ENCODE results near the gene SLC24A1. TPM values are rescaled to one million over a fixed set of nuclear protein-coding genes. Genes with fewer than 3 reads are reported as not detected.

SLC24A1 gene
- total and polyA plus RNA-seq, 2 of the 13 experiments (the other 11 are each of a cell fraction or from before 2014, with no cell fraction given) = 5.9 to 8.3 TPM

GRCh38 chr15:65578904-65579728 is 42.6 kb upstream of the SLC24A1 start:
- ChIA-PET CTCF (ENCODE audit: low intra/inter-chr PET ratio, low total read pairs) (no interaction called here), POLR2A (interaction anchor here (1.2 kb wide), 1 partner anchor 394 kb away, joined by 5 read pairs; the partner anchor contains the start of gene CLPX)
- Histone ChIP-seq H3K36me3 (replicated peaks in 1 of 2; ENCODE audit: control insufficient read depth in 1 of 2, insufficient read depth in 2 of 2, low read length in 2 of 2) (peaks cover 9 to 64% of the 10 kb centered on the region in 2 experiments), H3K27me3 (ENCODE audit: control insufficient read depth in 1 of 2, insufficient read depth in 2 of 2, low read length in 2 of 2) (no peaks in the 10 kb centered on the region), H3K27ac (ENCODE audit: extremely low read length, insufficient read depth, low read length) (no peak overlapping the region), H2AFZ (ENCODE audit: low read length) (no peak overlapping the region), H3K4me2 (ENCODE audit: low read depth, low read length) (no peak overlapping the region), H3K9me3 (ENCODE audit: low read length) (no peaks in the 10 kb centered on the region), H3K4me3 (replicated peaks in 1 of 3; ENCODE audit: insufficient read depth in 1 of 3, low read depth in 2 of 3, low read length in 3 of 3) (no peak overlapping the region), H3K79me2 (ENCODE audit: insufficient read depth, low read length) (no peaks in the 10 kb centered on the region), H3K4me1 (ENCODE audit: insufficient read depth, low read length) (peaks cover 18% of the 10 kb centered on the region), H3K9ac (ENCODE audit: insufficient read depth, low read depth, low read length) (no peak overlapping the region), H4K20me1 (ENCODE audit: insufficient read depth, low read length) (no peaks in the 10 kb centered on the region)
- BruUV-seq (replicated peaks) = no TSS peak
- WGBS (ENCODE audit: low lambda C conversion rate) = 95% methylated on average over 8 of the region's 8 CpGs
- peak; percentile 27 for ATAC-seq
- no peak for FAIRE-seq
- in situ Hi-C loops (cut with HindIII; ENCODE audit: extremely low pct_ligation_motif_present, low pct_unique_long_range_greater_than_20kb) = no loop called here
- intact Hi-C loops (cut with micrococcal nuclease; ENCODE audit: unreplicated experiment) = no loop called here
- no peak for TF ChIP-seq ZNF615 (CRISPR knock-in tag; IDR thresholded peaks at IDR 0.05; ENCODE audit: borderline replicate concordance)
- no peak for TF ChIP-seq AHR (CRISPR knock-in tag; IDR thresholded peaks at IDR 0.05)
- TF ChIP-seq AGO2 (optimal IDR thresholded peaks at IDR 0.05; ENCODE audit: low read depth, low read length) = peak; percentile 32
- TF ChIP-seq ZNF598 (CRISPR knock-in tag; IDR thresholded peaks at IDR 0.05; ENCODE audit: borderline replicate concordance) = no peak
- TF ChIP-seq MAZ (IDR thresholded peaks at IDR 0.05; ENCODE audit: borderline replicate concordance, low read depth, low read length) = no peak
- TF ChIP-seq MAZ (CRISPR knock-in tag; IDR thresholded peaks at IDR 0.05; ENCODE audit: low read depth) = no peak
- no peak for TF ChIP-seq FOXK1 (CRISPR knock-in tag; IDR thresholded peaks at IDR 0.05; ENCODE audit: borderline replicate concordance, low read depth)
- peak; percentile 89; the same call in 1 of the 2 replicates for TF ChIP-seq ZNF329 (CRISPR knock-in tag; IDR thresholded peaks at IDR 0.05; ENCODE audit: low read depth)
- no peak for DNase-seq (ENCODE audit: low spot score)
